PFSK-1 (cell line): ENCODE results near the gene IGSF3.

Experiments
- FOXP2 ChIP-seq: optimal IDR thresholded peaks from 2 replicates; pipeline ENCODE3; 2011; ENCODE audit warnings: borderline replicate concordance, control low read depth, inconsistent platforms; ENCODE audit not compliant: insufficient read depth; ENCODE audit errors: extremely low read length, extremely low read depth
- POLR2AphosphoS5 ChIP-seq: IDR thresholded peaks from 2 replicates; pipeline ENCODE4 v1.6.1; 2012; ENCODE audit warnings: low read depth, mild to moderate bottlenecking, control low read depth, low read length, moderate library complexity
- SIN3A ChIP-seq: IDR thresholded peaks from 2 replicates; pipeline ENCODE4 v1.6.1; 2012; ENCODE audit warnings: mild to moderate bottlenecking, low read length, moderate library complexity, borderline replicate concordance; ENCODE audit not compliant: insufficient read depth
- TAF1 ChIP-seq: IDR thresholded peaks from 2 replicates; pipeline ENCODE4 v1.6.1; 2012; ENCODE audit warnings: low read length, control low read depth, borderline replicate concordance; ENCODE audit not compliant: insufficient read depth
- TF ChIP-seq, protein P1 (sequence below), 2 experiments: IDR thresholded peaks; 2 replicates each; pipeline versions ENCODE4 v1.6.1 to v1.8.0; 2011 to 2012; ENCODE audit warnings: low read depth in 2 of 2, low read length in 2 of 2, control low read depth in 1 of 2, inconsistent platforms in 1 of 2, mild to moderate bottlenecking in 1 of 2, moderate library complexity in 1 of 2; ENCODE audit not compliant: insufficient read depth in 1 of 2

DNA sequence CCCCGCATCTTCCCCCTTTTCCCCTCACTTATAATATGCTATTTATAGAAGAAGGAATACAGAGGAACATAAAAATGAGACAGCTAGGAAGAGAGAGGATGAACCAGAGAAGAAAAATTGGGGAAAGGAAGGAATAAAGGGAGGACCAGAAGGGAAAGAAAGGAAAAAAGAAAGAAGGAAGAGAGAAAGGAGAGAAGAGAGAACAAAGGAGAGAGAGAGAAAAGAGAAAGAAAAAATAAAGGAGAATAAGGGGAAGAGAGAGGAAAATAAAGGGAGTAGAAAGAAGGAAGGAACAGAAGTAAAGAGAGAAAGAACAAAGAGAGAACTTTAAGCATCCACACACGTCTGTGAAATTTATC is 11.2 kb upstream of the IGSF3 start:
- TF ChIP-seq POLR2AphosphoS5 (no peak), FOXP2 (no peak), TAF1 (no peak), SIN3A (no peak)
- TF ChIP-seq, protein P1, sequence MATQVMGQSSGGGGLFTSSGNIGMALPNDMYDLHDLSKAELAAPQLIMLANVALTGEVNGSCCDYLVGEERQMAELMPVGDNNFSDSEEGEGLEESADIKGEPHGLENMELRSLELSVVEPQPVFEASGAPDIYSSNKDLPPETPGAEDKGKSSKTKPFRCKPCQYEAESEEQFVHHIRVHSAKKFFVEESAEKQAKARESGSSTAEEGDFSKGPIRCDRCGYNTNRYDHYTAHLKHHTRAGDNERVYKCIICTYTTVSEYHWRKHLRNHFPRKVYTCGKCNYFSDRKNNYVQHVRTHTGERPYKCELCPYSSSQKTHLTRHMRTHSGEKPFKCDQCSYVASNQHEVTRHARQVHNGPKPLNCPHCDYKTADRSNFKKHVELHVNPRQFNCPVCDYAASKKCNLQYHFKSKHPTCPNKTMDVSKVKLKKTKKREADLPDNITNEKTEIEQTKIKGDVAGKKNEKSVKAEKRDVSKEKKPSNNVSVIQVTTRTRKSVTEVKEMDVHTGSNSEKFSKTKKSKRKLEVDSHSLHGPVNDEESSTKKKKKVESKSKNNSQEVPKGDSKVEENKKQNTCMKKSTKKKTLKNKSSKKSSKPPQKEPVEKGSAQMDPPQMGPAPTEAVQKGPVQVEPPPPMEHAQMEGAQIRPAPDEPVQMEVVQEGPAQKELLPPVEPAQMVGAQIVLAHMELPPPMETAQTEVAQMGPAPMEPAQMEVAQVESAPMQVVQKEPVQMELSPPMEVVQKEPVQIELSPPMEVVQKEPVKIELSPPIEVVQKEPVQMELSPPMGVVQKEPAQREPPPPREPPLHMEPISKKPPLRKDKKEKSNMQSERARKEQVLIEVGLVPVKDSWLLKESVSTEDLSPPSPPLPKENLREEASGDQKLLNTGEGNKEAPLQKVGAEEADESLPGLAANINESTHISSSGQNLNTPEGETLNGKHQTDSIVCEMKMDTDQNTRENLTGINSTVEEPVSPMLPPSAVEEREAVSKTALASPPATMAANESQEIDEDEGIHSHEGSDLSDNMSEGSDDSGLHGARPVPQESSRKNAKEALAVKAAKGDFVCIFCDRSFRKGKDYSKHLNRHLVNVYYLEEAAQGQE (IDR thresholded peaks at IDR 0.05; ENCODE audit: insufficient read depth in 1 of 2, low read depth in 2 of 2, low read length in 2 of 2), result no peak
